ENCODE data around the gene KCNS1.
"Not testable (repeated sequence)": the region's sequence is repeated elsewhere in the genome, so short reads cannot be mapped to it uniquely, and the experiment has no call there.

Gene KCNS1

GRCh38 chr20:45080867-45081624, 19.9 kb downstream of the KCNS1 start:
- no peak for TF ChIP-seq ZNF274 (IDR thresholded peaks at IDR 0.05; ENCODE audit: low read depth, low read length)
- no peak overlapping the region for H3K4me3 ChIP-seq (ENCODE audit: low read length)

GRCh38 chr20:45077559-45077958, 23.4 kb downstream of the KCNS1 start:
- no peak for TF ChIP-seq ZNF274 (IDR thresholded peaks at IDR 0.05; ENCODE audit: low read depth, low read length)
- no peak overlapping the region for H3K4me3 ChIP-seq (ENCODE audit: low read length)

GRCh38 chr20:45073221-45073620, 27.7 kb downstream of the KCNS1 start:
- no peak overlapping the region for H3K4me3 ChIP-seq (ENCODE audit: low read length)
- no peak for TF ChIP-seq ZNF274 (IDR thresholded peaks at IDR 0.05; ENCODE audit: low read depth, low read length)

GRCh38 chr20:45072066-45072465, 28.9 kb downstream of the KCNS1 start:
- no peak overlapping the region for H3K4me3 ChIP-seq (ENCODE audit: low read length)
- TF ChIP-seq ZNF274 (IDR thresholded peaks at IDR 0.05; ENCODE audit: low read depth, low read length) = no peak

GRCh38 chr20:45070932-45071632, 29.8 kb downstream of the KCNS1 start:
- no peak for TF ChIP-seq ZNF274 (IDR thresholded peaks at IDR 0.05; ENCODE audit: low read depth, low read length)

GRCh38 chr20:45069261-45069660, 31.7 kb downstream of the KCNS1 start:
- TF ChIP-seq ZNF274 (IDR thresholded peaks at IDR 0.05; ENCODE audit: low read depth, low read length) = no peak
- no peak overlapping the region for H3K4me3 ChIP-seq (ENCODE audit: low read length)

More at GRCh38 chr20:45070932-45071632, 29.8 kb downstream of the KCNS1 start:
- H3K4me3 ChIP-seq (ENCODE audit: low read length) = no peak overlapping the region

- H3K4me3 ChIP-seq (ENCODE audit: low read length) = no peak overlapping the region
- no peak for TF ChIP-seq ZNF274 (IDR thresholded peaks at IDR 0.05; ENCODE audit: low read depth, low read length)
Observed at GRCh38 chr20:45067558-45067957, 33.4 kb downstream of the KCNS1 start.

- no peak overlapping the region for H3K4me3 ChIP-seq (ENCODE audit: low read length)
- no peak for TF ChIP-seq ZNF274 (IDR thresholded peaks at IDR 0.05; ENCODE audit: low read depth, low read length)
Observed at GRCh38 chr20:45067087-45067486, 33.8 kb downstream of the KCNS1 start.

GRCh38 chr20:45066372-45066771, 34.6 kb downstream of the KCNS1 start:
- no peak for TF ChIP-seq ZNF274 (IDR thresholded peaks at IDR 0.05; ENCODE audit: low read depth, low read length)
- no peak overlapping the region for H3K4me3 ChIP-seq (ENCODE audit: low read length)

GRCh38 chr20:45064812-45065211, 36.1 kb downstream of the KCNS1 start:
- no peak for TF ChIP-seq ZNF274 (IDR thresholded peaks at IDR 0.05; ENCODE audit: low read depth, low read length)
- H3K4me3 ChIP-seq (ENCODE audit: low read length) = no peak overlapping the region

GRCh38 chr20:45063107-45063506, 37.8 kb downstream of the KCNS1 start:
- not testable (repeated sequence) for H3K4me3 ChIP-seq (ENCODE audit: low read length)

GRCh38 chr20:45061244-45061643, 39.7 kb downstream of the KCNS1 start:
- TF ChIP-seq ZNF274 (IDR thresholded peaks at IDR 0.05; ENCODE audit: low read depth, low read length) = no peak
- H3K4me3 ChIP-seq (ENCODE audit: low read length) = no peak overlapping the region

GRCh38 chr20:45060294-45060693, 40.6 kb downstream of the KCNS1 start:
- H3K4me3 ChIP-seq (ENCODE audit: low read length) = no peak overlapping the region
- no peak for TF ChIP-seq ZNF274 (IDR thresholded peaks at IDR 0.05; ENCODE audit: low read depth, low read length)

- no peak for TF ChIP-seq ZNF274 (IDR thresholded peaks at IDR 0.05; ENCODE audit: low read depth, low read length)
- no peak overlapping the region for H3K4me3 ChIP-seq (ENCODE audit: low read length)
Observed at GRCh38 chr20:45059022-45059728, 41.8 kb downstream of the KCNS1 start.
